Measurements from ENCODE around the gene ZSCAN10.

DNA sequence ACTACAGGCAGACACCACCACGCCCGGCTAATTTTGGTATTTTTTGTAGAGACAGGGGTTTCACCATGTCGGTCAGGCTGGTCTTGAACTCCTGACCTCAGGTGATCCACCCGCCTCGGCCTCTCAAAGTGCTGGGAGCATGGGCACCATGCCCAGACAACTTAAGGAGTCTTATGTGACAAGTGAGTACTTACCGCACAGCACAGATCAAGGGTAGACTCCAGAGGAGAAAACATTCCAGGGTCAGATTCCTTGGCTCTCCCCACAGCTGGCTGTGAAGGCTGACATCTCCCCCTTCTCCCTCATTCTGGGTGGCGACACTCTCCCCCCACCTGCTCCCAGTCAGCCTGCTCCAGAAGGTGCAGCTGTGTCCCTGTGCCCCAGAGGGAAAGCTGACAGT, 10.6 kb downstream of the ZSCAN10 start:
- TF ChIP-seq, protein P1, sequence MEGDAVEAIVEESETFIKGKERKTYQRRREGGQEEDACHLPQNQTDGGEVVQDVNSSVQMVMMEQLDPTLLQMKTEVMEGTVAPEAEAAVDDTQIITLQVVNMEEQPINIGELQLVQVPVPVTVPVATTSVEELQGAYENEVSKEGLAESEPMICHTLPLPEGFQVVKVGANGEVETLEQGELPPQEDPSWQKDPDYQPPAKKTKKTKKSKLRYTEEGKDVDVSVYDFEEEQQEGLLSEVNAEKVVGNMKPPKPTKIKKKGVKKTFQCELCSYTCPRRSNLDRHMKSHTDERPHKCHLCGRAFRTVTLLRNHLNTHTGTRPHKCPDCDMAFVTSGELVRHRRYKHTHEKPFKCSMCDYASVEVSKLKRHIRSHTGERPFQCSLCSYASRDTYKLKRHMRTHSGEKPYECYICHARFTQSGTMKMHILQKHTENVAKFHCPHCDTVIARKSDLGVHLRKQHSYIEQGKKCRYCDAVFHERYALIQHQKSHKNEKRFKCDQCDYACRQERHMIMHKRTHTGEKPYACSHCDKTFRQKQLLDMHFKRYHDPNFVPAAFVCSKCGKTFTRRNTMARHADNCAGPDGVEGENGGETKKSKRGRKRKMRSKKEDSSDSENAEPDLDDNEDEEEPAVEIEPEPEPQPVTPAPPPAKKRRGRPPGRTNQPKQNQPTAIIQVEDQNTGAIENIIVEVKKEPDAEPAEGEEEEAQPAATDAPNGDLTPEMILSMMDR (optimal IDR thresholded peaks at IDR 0.05 in 1 of 3, IDR thresholded peaks at IDR 0.05 in 1 of 3, conservative IDR thresholded peaks at IDR 0.05 in 1 of 3; ENCODE audit: extremely low read depth in 1 of 3, insufficient read depth in 2 of 3, low read length in 3 of 3): no peak
- no peak for TF ChIP-seq EZH2 (IDR thresholded peaks at IDR 0.05; ENCODE audit: low read length)

Measured in keratinocyte (primary cell).